NCI-H1436 (cell line): ENCODE results near the gene AP2B1.

Experiments used
- DNase-seq: peaks from one replicate; lab custom pipeline; 2025; lab: John Stamatoyannopoulos, UW

The AP2B1 gene

DNA sequence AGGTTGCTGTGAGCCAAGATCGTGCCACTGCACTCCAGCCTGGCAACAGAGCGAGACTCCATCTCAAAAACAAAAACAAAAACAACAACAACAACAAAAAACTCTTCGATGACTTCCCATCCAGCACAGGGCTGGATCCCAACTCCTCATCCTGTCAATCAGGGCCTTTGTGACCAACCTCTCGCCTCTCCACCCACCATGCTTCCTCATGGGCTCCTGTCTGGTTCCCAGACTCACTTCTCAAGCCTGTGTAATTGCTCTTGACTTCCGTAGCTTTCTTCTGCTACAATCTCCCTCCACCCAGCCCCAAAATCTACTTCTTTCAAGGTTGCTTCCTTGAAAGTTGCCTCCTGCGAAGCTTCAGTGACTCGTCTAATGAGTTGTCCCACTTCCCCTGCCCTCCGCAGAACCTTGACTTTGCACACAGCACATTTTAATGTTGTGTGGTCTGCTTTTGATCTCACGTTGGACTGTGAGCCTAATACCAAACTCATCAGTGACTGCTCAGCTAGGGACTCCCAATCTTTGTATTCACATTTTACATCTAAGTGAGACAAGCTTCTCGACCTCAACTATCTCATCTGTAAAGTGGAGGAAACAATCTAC lies 143.4 kb downstream of the AP2B1 start:
- DNase-seq = no peak

DNA sequence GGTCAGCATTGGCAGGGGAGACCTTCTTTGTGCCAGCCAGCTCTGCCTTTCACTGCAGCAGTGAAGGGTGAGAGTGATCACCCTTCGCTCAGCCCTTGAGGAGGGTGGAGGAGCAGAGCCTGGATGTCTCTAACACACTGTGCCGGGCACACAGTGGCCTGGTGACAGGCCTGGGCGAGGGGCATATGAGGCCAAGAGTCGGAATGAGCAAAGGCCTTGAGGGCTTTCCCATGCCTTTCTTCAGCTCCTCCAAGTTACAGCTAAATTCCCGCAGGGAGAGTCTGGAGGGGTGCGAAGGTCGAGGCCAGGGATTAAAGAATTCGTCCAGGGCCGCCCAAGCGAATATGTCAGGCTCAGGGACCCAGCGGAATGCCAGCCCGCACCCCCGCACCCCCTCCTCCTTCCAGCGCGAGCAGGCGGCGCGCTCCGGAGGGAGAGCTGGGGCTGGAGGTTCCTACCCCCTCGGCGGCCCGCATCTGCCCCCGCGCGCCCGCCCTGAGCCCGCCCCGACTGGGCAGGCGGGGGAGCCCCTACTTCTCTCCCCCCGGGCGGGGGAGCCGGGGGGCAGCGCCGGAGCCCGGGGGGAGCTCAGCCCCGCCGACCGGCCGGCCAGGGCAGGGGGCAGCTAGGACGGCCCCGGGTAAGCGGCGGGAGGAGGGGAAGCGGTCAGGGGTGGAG lies 144.3 kb downstream of the AP2B1 start, which contains the start of gene RASL10B:
Gene RASL10B, plus strand, starts transcription at position 401 of the 678 bp plus-strand sequence. CDS start 3,546 bp downstream, outside the sequence.
- DNase-seq = peak; percentile 52

DNA sequence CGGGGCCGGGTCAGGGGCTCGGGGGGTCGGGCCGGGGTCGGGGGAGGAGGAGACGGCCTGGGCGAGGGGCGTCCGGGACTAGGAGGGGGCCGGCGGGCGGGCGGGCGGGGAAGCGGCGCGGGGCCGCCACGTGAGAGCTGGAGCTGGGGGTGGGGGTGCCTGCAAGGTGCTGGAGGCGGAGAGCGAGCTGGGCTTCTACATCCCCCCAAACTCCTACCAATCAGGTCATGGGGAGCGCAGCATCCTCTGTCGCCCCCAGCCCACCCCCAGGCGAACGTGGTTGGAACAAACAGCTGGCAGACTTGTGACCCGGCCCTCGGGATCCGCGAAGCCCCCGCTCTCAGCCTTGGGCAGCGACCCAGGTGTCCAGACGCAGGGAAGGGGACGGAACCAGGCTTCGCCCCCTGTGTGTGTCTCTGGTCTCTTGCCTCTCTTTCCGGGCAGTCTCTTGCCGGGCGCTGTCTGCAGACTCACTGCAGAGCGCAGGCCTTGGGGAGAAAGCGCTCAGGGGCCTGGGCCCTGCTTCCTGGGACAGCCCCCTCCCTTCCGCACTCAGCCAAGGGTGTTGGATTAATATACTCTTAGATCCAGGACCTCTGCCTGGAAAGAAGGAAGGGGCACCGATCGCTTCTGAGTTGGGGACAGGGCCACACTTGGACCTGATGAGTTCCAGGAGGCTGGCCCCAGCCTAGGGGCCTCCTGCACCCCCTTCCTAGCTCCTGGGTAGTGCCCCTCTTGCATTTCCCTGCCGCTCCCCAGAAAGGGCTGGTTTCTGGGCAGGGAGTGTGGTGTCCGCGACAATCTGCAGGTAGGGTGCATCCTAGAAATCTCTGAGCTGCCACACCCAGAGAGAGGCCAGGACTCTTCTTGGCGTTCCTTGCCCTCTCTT lies 145.0 kb downstream of the AP2B1 start:
- DNase-seq = no peak

DNA sequence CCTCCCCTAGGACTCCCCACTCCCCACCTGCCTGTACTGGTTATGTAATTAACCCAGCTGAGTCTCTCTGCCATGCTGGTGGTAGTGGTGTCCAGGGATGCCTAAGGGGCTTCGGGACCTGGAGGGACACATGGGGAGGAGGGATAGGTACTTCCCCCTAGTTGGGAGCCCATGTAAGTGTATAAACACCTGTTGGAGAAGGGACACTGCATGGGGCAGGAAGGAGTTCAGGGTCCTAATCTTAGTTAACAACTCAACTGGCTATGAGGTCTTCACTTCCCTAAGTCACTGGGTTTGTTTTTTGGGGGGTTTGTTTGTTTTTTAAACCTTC lies 145.6 kb downstream of the AP2B1 start:
- no peak for DNase-seq

DNA sequence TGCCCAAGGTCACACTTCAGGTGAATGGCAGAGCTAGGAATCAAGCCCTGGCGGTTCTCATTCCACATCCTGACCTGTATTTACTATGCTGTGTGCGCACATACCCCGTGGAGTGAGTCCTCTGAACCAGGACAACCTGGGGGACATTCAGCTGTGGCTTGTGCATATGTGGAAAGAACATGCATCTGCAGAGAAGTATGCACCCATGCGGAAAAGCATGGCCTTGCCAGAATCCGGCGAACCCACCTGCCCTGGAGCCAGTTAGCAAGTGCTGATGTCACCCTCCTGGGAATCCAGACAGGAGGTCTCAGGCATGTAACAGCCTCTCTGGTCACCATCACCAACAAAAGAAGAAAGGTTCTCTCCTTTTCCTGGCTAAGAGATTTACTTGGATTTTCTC lies 146.2 kb downstream of the AP2B1 start:
- DNase-seq = no peak

DNA sequence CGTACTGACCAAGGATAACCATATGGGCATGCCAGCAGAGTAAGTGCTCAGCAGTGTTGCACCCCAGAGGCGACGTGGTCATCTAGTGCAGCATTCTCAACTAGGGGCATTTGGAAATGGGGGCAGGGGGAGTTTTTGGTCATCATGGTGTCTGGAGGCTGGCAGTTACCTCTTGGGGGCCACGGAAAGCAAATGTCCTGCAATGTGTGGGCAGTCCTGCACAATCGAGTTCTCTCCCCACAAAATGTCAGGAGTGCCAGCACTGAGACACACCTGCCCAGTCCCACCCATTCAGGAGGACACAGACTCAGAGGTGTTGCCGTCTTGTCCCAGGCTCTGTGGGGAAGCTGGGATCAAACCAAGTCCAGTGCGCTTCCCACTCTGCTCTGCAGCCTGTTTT lies 147.3 kb downstream of the AP2B1 start:
- no peak for DNase-seq

DNA sequence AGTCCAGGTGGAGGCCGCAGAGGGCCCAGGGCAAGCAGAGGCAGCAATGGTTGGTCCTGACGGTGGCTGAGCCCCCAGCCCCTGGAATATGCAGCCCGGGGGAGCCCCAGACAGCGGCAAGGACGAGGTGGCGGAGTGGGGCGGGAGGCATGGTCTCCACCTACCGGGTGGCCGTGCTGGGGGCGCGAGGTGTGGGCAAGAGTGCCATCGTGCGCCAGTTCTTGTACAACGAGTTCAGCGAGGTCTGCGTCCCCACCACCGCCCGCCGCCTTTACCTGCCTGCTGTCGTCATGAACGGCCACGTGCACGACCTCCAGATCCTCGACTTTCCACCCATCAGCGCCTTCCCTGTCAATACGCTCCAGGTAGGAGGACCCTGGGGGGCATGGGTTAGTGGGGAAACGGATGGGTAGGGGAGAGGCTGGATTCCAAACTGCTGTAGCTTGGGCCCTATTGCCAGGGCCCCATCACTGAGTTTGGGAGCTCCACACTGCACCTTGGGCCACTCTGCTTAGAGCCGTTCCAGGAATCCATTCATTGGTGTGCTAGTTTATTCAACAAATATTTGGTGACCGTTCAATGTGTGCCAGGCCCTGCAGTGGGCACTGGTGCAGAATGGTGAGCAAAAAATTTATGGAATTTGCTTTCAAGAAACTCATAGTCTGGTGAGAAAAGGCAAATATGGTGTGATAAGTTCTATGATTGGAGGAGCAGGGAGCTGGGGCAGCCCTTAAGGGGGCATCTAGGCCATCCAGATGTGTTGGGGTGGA lies 148.1 kb downstream of the AP2B1 start:
- DNase-seq = no peak

DNA sequence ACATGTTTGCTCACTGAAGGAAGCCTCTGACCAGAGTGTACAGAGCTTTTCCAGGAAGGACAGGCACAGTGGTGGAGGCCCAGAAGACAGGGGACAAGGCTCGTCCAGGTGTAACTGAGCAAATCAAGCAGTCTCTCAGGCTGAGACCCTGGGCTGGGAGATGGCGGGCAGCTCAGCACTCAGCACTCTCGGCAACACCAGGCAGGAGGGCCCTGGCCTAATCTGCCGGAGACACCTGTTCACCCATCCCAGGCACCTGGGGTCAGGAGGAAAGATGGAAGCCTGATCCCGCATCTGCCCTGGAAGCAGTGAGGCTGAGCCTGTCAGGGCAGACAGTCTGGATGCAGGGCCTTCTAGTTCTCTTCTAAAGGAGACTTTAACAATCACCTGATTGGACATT lies 149.1 kb downstream of the AP2B1 start:
- no peak for DNase-seq

DNA sequence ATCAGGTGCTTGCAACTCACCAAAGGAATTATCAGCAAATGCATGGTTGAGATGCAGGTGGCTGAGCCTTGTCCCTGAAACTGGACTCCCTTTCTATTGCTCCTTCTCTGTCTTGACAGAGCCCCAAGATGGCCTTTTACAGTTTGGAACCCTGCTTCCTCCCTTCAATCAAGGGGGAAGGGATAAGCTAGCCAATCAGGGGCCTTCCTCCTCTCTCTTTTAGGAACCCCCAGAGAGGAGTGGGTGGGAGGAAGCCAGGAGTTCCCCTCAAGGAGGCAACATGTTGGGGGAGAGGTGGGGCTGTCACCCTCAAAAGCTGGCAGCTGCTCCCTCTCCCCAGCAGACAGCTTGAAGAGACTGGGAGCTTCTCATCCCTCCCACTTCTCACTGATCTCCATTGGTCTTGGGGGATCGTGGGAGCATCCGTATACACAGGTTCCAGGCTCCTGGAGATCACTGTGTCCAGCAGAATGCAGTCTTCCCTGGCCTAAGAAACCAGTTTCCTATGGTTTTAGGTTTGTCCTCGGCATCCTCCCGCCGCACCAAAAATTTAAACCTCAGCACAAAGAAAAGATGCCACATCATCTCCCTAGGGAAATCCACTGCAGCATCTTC lies 151.5 kb downstream of the AP2B1 start:
- no peak for DNase-seq

DNA sequence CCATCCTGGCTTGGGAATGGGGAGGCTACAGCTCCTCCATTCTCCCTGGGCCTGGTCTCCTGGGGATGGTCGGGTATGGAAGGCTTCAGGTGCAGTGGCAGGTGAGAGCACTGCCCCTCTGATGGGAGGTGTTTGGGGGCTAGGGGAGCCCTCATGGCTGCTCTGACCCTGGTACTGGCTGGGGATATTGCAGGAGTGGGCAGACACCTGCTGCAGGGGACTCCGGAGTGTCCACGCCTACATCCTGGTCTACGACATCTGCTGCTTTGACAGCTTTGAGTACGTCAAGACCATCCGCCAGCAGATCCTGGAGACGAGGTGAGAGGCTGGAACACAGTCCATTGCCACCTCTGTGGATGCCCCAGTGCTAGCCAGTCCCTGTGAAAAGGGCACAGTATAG lies 153.1 kb downstream of the AP2B1 start:
- DNase-seq = no peak

DNA sequence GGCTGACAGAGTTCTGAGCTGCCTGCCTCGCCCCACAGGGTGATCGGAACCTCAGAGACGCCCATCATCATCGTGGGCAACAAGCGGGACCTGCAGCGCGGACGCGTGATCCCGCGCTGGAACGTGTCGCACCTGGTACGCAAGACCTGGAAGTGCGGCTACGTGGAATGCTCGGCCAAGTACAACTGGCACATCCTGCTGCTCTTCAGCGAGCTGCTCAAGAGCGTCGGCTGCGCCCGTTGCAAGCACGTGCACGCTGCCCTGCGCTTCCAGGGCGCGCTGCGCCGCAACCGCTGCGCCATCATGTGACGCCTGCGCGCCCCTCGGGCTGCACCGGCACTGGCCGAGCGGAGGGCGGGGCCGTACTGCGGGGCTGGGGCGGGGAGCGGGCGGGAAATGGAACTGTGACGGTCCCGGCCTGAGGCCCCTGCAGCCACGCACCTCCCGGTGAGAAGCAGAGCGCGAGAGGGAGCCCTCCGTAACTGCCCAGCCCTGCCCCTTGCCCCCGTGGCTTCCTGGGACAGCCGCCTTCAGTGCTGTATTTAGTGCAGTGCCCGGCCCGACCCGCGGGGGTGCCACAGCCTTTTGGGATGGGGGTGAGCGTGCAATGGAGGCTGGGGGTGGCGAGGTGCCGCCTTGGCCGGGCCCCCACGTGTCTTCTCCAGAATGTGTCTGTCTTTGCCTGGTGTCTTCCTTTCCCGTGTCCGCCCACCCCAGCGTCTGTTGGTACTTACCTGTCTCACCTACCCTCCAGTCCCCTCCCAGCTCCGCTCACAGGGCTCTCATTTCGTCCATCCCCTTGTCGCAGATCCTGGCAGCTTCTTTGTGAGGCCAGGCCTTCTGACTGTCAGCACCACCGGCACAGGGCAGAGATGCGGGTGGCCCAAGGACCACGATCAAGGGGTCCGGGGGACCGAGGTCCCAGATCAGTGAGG lies 154.1 kb downstream of the AP2B1 start:
- DNase-seq = no peak

DNA sequence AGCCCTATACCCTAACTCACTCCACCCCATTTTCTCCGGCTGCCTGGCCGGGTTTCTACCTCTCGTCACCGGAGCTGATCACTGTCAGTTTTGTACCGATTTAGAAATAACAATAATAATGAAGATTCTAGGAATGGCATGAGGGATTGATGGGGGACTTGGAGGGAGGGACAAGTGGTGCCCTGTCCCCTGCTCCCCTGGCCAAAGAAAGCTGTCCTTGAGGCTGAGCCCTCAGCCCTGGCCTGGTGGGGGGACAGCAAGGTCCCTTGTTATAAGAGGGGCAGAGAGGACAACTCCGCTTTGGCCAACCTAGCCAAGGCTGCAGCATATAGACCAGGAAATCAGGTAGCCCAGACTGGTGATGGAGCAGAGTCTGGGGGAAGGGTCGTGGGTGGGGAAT lies 155.4 kb downstream of the AP2B1 start:
- no peak for DNase-seq

DNA sequence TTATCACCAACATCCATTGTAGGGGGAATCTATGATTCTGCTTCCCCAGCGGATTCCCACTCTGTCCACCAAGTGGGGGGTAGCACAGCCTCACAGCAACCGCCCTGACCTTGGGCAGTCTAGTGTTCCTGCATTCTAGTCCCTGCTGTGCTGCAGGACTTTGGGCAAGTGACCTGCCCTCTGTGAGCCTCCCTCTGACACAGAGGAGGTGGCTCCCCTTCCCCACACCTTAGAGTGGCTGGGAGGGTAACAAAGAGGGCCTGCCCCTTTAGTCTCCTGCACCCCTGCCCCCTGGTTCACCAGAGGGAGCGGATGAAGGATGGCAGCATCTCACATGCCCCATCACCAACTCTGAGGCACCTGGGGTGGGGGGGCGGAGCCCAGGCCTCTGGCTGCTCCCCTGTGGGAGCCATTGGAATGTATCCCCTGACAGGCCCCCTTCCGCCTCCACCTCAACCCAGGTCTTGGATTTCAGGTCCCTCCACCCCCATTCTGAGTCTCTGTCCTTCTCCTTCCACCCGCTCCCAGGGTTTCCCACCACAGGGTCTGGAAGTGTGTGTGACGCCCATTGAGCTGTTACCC lies 155.9 kb downstream of the AP2B1 start:
- DNase-seq = no peak

DNA sequence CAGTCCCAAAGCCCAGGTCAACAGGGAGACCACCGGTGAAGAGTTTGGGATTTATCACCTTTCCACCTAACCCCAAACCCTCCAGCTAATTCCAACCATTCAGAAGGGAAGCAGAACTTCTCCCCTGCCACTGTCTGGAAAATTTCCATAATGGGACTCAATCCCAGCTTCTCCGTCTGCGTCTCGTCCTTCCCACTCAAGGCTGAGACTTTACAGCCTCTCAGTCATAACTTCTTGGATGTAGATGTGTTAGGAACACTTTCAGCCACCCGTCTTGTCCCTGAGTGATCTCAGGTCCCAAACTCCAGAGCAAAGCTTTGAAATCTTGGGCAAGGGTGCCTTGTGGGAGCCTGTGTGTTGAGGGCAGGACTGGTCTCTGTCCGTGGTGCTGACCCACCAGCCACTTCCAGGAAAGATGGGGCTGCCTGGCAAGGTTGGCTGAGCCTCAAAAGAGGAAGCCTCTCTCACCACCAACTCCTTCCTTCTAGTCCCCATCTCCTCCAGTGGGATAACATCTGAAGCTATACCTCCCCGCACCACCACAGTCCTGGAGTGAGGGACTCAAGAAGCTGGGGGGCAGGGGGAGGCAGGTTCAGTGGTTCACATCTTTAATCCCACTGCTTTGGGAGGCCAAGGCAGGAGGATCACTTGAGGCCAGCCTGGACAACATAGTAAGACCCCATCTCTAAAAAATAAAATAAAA lies 156.7 kb downstream of the AP2B1 start:
- DNase-seq = no peak

DNA sequence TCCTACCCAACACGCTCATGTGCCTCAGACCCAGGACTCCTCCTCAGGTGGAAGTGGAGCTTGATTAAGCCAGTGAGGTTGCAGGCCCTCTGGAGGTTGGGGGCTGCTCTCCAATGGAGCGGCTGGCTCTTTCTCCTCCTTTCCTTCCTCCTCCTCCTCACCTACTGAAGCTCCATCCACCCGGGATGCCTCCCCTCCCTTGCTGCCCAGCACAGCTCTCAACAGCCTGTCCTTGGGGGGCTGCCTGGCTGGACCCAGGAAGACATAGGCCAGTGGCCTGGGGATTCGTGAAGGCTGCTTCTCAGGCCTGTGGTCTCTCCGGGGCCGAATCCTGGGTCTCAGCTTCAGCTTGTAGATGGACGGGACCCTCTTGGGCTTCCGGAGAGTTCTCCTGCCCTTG lies 157.7 kb downstream of the AP2B1 start:
- no peak for DNase-seq

DNA sequence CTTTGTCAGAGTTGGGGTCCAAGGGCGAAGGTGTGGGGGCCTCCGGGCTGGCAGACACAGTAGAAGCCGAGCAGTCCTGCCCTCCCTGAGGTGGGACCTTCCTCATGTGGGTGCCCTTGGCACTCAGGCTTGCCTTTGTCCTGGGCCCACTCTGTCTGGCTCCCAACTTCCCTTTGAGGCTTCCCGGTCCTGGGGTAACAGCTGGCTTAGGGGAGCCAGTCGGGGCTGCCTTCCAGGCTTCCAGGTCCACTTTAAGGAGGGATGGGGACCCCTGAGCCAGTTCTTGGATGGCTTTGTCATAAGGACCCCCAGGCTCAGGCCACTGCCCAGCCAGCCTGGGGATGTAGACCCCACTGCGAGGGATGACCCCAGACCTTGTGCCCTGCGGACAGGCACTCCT lies 158.1 kb downstream of the AP2B1 start:
- no peak for DNase-seq

DNA sequence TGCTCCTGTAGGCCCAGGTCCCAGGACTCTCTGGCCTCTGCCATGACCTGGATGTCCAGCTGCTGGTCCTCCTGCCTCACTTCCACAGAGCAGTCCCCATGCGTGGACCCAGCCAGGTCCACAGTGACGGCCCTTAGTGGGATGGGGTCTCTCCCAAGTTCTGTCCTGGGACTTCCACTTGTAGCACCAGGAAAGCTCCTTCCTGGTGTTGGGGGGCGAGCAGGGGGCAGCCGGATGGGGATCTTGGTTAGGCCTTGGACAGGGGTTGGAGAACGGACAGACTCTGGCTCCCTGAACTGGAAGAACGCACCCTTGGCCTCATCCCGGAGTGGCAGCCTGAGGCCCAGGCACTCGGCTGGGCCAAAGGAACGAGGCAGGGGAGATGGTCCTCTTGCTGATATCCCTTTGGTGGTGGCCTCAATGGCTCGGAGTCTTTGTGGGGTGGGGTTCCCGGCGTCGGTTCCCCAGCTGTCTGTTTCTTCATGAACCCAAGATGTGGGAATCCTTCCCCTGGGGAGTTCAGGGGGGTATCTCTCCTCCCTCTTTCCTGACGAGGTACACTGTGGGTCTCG lies 158.7 kb downstream of the AP2B1 start:
- no peak for DNase-seq

DNA sequence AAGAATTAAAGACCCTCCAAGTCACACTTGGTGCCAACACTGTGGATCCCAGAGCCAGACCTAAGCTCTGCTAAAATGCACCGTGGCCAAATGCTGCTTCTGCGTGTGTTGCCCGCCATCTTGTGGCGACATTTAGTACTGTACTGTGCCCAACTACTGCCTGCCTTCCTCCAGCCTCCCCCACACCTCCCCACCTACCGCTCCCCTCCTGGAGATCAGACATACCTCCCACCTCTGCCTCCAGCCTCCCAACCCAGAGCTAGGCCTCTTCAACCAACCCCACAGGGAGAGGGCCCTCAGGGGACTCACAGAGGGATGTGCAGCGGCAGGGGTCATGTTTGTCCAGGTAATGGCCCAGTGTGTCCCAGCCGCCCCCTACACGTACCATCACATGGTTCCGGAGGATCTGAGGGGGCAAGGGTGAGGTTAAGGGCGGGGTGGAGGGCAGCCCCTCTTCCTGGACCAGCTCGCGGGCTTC lies 160.5 kb downstream of the AP2B1 start:
- DNase-seq = peak; percentile 89

DNA sequence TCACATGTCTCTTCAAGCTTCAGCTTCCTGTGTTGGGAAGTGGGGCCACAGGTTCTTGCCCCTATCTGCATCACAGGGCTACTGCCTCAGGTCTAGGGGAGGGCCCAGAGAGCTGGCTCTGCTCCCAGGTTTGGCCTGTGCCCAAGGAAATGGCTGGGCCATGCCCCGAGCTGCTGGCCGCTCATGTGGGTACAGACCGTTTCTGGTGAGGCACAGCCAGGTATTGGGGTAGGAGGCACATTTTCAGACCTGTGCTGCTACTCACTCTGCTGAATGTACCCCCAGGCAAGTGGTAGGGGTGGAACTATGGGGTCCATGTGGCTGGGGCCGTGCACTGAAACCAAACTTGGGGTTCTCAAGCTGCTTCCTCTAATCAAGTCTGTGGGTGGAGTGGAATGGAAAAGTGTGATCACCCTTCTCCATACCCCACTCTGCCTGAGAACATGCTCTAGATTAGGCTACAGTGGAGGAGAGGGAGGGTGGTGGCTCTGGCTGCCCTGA lies 161.3 kb downstream of the AP2B1 start:
- DNase-seq = no peak
